GM12878 (cell line): ENCODE data around the gene NKX2-2. TPM values are rescaled to one million over a fixed set of nuclear protein-coding genes. Genes with fewer than 3 reads are reported as not detected.

Source experiments
- ATAC-seq: fragments of 200-7000 bp; cut with Tn5 transposase; 3 replicates; pipeline ENCODE4 v1.9.1; 2020; ENCODE audit warnings: mild to moderate bottlenecking, moderate library complexity
- BruUV-seq: library from RNA; stranded (reverse); fragments of 400-500 nt; replicated peaks from 2 replicates; lab custom pipeline; 2021; lab: Mats Ljungman, UMichigan
- CTCF ChIA-PET: fragments of 300-600 bp; sonication (Branson Sonifier 250); formaldehyde crosslinking; extraction: SDS; loops from one replicate; lab custom pipeline; 2021; ENCODE audit warnings: inconsistent platforms; lab: Yijun Ruan, JAX
- POLR2A ChIA-PET: fragments of 350-600 bp; formaldehyde crosslinking; extraction: SDS; loops from one replicate; lab custom pipeline; 2021; ENCODE audit warnings: inconsistent platforms; lab: Charles Lee
- RAD21 ChIA-PET: fragments of 300-600 bp; sonication (Branson Sonifier 250); formaldehyde crosslinking; loops from one replicate; lab custom pipeline; 2023; ENCODE audit warnings: antibody characterized with exemption; ENCODE audit not compliant: unreplicated experiment; lab: Charles Lee
- SMC1A ChIA-PET: fragments of 300-600 bp; sonication (Branson Sonifier 250); formaldehyde crosslinking; loops from one replicate; lab custom pipeline; 2023; ENCODE audit not compliant: unreplicated experiment, uncharacterized antibody; lab: Charles Lee
- DNase-seq: peaks from one replicate; pipeline ENCODE4 v3.0.0-alpha.2; 2011; ENCODE audit warnings: low read depth, low spot score
- FAIRE-seq: peaks from 3 replicates; lab custom pipeline; 2011; peaks lifted over from hg19 to GRCh38; lab: Jason Lieb, UNC
- H2AFZ ChIP-seq: 2 replicates; pipeline ENCODE4 v1.6.0; 2011; ENCODE audit warnings: low read depth, low read length, control low read depth; ENCODE audit not compliant: control insufficient read depth
- H3K27ac ChIP-seq: 2 replicates; pipeline ENCODE4 v1.5.1; 2011; ENCODE audit warnings: control low read depth; ENCODE audit not compliant: control insufficient read depth, insufficient read depth
- H3K27me3 ChIP-seq, 2 experiments: replicated peaks in 1 of 2; 2 replicates each; pipeline versions ENCODE4 v1.6.0 to v1.6.1; 2011; ENCODE audit warnings: low read length in 1 of 2; ENCODE audit not compliant: control insufficient read depth in 2 of 2, insufficient read depth in 2 of 2
- H3K36me3 ChIP-seq, 2 experiments: 2 replicates each; pipeline ENCODE4 v1.5.1; 2011; ENCODE audit warnings: low read length in 1 of 2; ENCODE audit not compliant: control insufficient read depth in 2 of 2, insufficient read depth in 2 of 2
- H3K4me1 ChIP-seq: 2 replicates; pipeline ENCODE4 v1.6.1; 2011; ENCODE audit warnings: mild to moderate bottlenecking, low read length, moderate library complexity, mixed read lengths; ENCODE audit not compliant: control insufficient read depth, insufficient read depth
- H3K4me2 ChIP-seq: 2 replicates; pipeline ENCODE4 v1.6.0; 2011; ENCODE audit warnings: control low read depth; ENCODE audit not compliant: control insufficient read depth, insufficient read depth
- H3K4me3 ChIP-seq: fragments of 200-600 bp; sonication (generic); 2 replicates; pipeline ENCODE4 v1.5.1; 2016
- H3K79me2 ChIP-seq: 2 replicates; pipeline ENCODE4 v1.6.0; 2011; ENCODE audit warnings: low read length; ENCODE audit not compliant: control insufficient read depth, insufficient read depth
- H3K9ac ChIP-seq: 2 replicates; pipeline ENCODE4 v1.8.0; 2011; ENCODE audit warnings: low read length, control low read depth, mixed read lengths; ENCODE audit not compliant: control insufficient read depth, insufficient read depth
- H3K9me3 ChIP-seq: replicated peaks from 3 replicates; pipeline ENCODE4 v1.5.1; 2011; ENCODE audit warnings: mild to moderate bottlenecking, low read length; ENCODE audit not compliant: control insufficient read depth, insufficient read depth
- H4K20me1 ChIP-seq: 2 replicates; pipeline ENCODE4 v1.6.0; 2011; ENCODE audit not compliant: control insufficient read depth, insufficient read depth
- EP300 ChIP-seq, 2 experiments: fragments of 150-350 bp in 1 of 2; IDR thresholded peaks; 2 replicates each; pipeline ENCODE4 v1.6.1; 2011 to 2012; ENCODE audit warnings: low read depth in 2 of 2, low read length in 2 of 2, borderline replicate concordance in 1 of 2, improper control_type of control experiment in 1 of 2, inconsistent platforms in 1 of 2; ENCODE audit not compliant: control insufficient read depth in 1 of 2
- RAD21 ChIP-seq: IDR thresholded peaks from 2 replicates; pipeline ENCODE4 v1.6.1; 2011; ENCODE audit warnings: mild to moderate bottlenecking, low read depth, low read length, moderate library complexity; ENCODE audit not compliant: insufficient read depth
- WGBS: methylation state at CpG from one replicate; pipeline ENCODE4 v1.1.6; 2016; ENCODE audit warnings: low lambda C conversion rate; ENCODE audit not compliant: insufficient replicate concordance, insufficient coverage; ENCODE audit errors: missing lambda C conversion rate; 5-methylcytosine and 5-hydroxymethylcytosine counted together
- in situ Hi-C: fragments of 300-500 bp; cut with MboI; formaldehyde crosslinking; loops from 9 replicates; pipeline ENCODE4 v1.14.3; 2018; ENCODE audit warnings: mixed read lengths
- intact Hi-C: fragments of 100-400 bp; cut with micrococcal nuclease; formaldehyde crosslinking; loops from one replicate; pipeline ENCODE4 v1.14.2; 2022; ENCODE audit not compliant: unreplicated experiment
- polyA plus RNA-seq, 11 experiments: library from polyadenylated mRNA; depleted of rRNA in 4 of 11; unstranded in 6 of 11; stranded (reverse) in 5 of 11; fragments of >200 nt; fragmentation: Nextera tagmentation in 4 of 11; fragmentation: Illumina TruSeq in 1 of 11; extraction: Ambion mirVana in 4 of 11; extraction: Trizol in 1 of 11; gene quantifications; 1 replicate in 1 of 11; 2 replicates in 10 of 11; pipeline versions ENCODE4 v1.2.1 to v1.2.3, GENCODE V29; 2011 to 2016; ENCODE audit warnings: inconsistent platforms in 2 of 11, missing spikeins in 2 of 11, low read depth in 1 of 11
- total RNA-seq, 4 experiments: library from RNA; depleted of rRNA in 3 of 4; stranded (reverse); fragments of >200 nt in 3 of 4; fragmentation: Illumina TruSeq in 1 of 4; extraction: Trizol in 1 of 4; gene quantifications; 2 replicates each; pipeline versions ENCODE4 v1.2.1 to v1.2.3, GENCODE V29; 2013 to 2021
- TF ChIP-seq, protein P1 (sequence below): fragments of 450-650 bp; formaldehyde crosslinking; IDR thresholded peaks from 2 replicates; pipeline ENCODE4 v1.4.0; 2022; ENCODE audit warnings: mild to moderate bottlenecking, moderate library complexity

The NKX2-2 gene
- total and polyA plus RNA-seq, 10 of the 15 experiments (the other 5 are each of a cell fraction or from before 2014, with no cell fraction given) = not detected

DNA sequence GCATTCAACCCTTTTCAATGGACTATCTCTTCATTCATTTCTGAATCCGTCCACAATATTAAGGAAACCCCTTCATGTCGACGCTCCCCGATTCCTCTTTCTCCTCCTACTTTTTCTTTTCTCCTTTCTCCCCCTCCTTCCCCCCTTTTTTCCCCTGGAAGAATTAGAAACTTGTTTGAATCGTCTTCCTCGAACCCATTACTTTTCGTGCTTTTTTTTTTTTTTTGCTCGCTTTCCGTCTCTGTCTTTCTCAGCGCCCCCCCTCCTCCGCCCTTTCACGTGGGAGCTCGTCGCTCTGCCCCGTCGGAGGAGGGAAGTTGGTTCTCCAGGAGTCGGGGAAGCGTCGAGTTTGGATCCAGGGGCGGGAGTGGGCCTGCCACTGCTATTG lies 2.3 kb upstream of the NKX2-2 start (continued):
- TF ChIP-seq, protein P1, sequence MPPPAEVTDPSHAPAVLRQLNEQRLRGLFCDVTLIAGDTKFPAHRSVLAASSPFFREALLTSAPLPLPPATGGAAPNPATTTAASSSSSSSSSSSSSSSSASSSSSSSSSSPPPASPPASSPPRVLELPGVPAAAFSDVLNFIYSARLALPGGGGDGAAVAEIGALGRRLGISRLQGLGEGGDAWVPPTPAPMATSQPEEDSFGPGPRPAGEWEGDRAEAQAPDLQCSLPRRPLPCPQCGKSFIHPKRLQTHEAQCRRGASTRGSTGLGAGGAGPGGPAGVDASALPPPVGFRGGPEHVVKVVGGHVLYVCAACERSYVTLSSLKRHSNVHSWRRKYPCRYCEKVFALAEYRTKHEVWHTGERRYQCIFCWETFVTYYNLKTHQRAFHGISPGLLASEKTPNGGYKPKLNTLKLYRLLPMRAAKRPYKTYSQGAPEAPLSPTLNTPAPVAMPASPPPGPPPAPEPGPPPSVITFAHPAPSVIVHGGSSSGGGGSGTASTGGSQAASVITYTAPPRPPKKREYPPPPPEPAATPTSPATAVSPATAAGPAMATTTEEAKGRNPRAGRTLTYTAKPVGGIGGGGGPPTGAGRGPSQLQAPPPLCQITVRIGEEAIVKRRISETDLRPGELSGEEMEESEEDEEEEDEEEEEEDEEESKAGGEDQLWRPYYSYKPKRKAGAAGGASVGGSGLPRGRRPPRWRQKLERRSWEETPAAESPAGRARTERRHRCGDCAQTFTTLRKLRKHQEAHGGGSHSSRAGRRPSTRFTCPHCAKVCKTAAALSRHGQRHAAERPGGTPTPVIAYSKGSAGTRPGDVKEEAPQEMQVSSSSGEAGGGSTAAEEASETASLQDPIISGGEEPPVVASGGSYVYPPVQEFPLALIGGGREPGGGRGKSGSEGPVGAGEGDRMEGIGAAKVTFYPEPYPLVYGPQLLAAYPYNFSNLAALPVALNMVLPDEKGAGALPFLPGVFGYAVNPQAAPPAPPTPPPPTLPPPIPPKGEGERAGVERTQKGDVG = no peak
- TF ChIP-seq EP300 (IDR thresholded peaks at IDR 0.05; ENCODE audit: borderline replicate concordance in 1 of 2, control insufficient read depth in 1 of 2, low read depth in 2 of 2, low read length in 2 of 2) = no peak

GRCh38 chr20:21515300-21516179 lies 1.7 kb upstream of the NKX2-2 start:
- H3K9me3 ChIP-seq = no peaks in the 10 kb centered on the region
- DNase-seq (no peak), FAIRE-seq (no peak), ATAC-seq (no peak)
- H3K27ac ChIP-seq = no peak overlapping the region
- intact Hi-C loops (no loop called here), in situ Hi-C loops (no loop called here)
- peaks cover 14 to 37% of the 10 kb centered on the region in 2 experiments for H3K27me3 ChIP-seq
- RAD21 ChIA-PET = no interaction called here
- H3K4me2 ChIP-seq = no peak overlapping the region
- CTCF ChIA-PET = no interaction called here
- BruUV-seq = no TSS peak
- no peaks in the 10 kb centered on the region for H3K4me1 ChIP-seq
- SMC1A ChIA-PET = no interaction called here
- H3K9ac ChIP-seq = no peak overlapping the region
- H2AFZ ChIP-seq = no peak overlapping the region
- no peak overlapping the region for H3K4me3 ChIP-seq
- TF ChIP-seq RAD21 = no peak
- POLR2A ChIA-PET = no interaction called here
- no peaks in the 10 kb centered on the region for H3K79me2 ChIP-seq
- H3K36me3 ChIP-seq = no peaks in the 10 kb centered on the region
- WGBS = 51% methylated on average over 60 of the region's 61 CpGs
- no peaks in the 10 kb centered on the region for H4K20me1 ChIP-seq
